Measurements from ENCODE around the gene VPS26B.

DNA sequence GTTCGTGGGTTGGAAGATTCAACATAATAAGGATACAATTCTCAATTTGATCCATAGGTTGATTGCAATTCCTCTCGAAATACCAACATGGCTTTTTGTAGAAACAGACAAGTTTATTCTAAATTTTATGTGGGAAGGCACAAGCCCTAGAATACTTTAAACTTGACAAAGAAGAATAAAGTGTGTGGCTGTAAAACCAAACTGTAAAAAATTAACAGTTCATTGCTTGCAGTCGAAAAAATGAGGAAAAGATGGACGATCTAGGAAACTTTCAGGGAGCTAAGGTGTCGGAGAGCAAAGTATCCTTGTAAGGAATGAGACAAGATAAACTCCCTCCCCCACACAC is 50.7 kb downstream of the VPS26B start:
- TF ChIP-seq CTCF (IDR thresholded peaks at IDR 0.05) (no peak), POLR2AphosphoS5 (IDR thresholded peaks at IDR 0.05) (no peak)

Measured in stomach (tissue), 4 donors.